ENCODE results near the gene ABCB8. TPM values are rescaled to one million over a fixed set of nuclear protein-coding genes. Genes with fewer than 3 reads are reported as not detected.
A peak's percentile ranks its signal among the peaks of the same experiment; 100 is the strongest.

The ABCB8 gene
- total RNA-seq, 1 donor from 2014 or later: 28.3 TPM

GRCh38 chr7:151016505-151016904 is 11.7 kb upstream of the ABCB8 start:
- Histone ChIP-seq H3K9me3 (replicated peaks) (no peaks in the 10 kb centered on the region), H3K27me3 (ENCODE audit: low read depth) (peaks cover 72% of the 10 kb centered on the region), H3K4me1 (peaks cover 53% of the 10 kb centered on the region), H3K27ac (replicated peaks) (no peak overlapping the region), H3K36me3 (no peaks in the 10 kb centered on the region), H3K4me3 (no peak overlapping the region)
- intact Hi-C loops (cut with micrococcal nuclease): no loop called here
- TF ChIP-seq, protein P1, sequence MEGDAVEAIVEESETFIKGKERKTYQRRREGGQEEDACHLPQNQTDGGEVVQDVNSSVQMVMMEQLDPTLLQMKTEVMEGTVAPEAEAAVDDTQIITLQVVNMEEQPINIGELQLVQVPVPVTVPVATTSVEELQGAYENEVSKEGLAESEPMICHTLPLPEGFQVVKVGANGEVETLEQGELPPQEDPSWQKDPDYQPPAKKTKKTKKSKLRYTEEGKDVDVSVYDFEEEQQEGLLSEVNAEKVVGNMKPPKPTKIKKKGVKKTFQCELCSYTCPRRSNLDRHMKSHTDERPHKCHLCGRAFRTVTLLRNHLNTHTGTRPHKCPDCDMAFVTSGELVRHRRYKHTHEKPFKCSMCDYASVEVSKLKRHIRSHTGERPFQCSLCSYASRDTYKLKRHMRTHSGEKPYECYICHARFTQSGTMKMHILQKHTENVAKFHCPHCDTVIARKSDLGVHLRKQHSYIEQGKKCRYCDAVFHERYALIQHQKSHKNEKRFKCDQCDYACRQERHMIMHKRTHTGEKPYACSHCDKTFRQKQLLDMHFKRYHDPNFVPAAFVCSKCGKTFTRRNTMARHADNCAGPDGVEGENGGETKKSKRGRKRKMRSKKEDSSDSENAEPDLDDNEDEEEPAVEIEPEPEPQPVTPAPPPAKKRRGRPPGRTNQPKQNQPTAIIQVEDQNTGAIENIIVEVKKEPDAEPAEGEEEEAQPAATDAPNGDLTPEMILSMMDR (IDR thresholded peaks at IDR 0.05; ENCODE audit: borderline replicate concordance): no peak
- DNase-seq: no peak

GRCh38 chr7:151016942-151017341 is 11.3 kb upstream of the ABCB8 start:
- intact Hi-C loops (cut with micrococcal nuclease): no loop called here
- H3K9me3 ChIP-seq (replicated peaks): no peaks in the 10 kb centered on the region
- DNase-seq: no peak
- no peaks in the 10 kb centered on the region for H3K36me3 ChIP-seq
- TF ChIP-seq, protein P1 (IDR thresholded peaks at IDR 0.05; ENCODE audit: borderline replicate concordance): no peak
- no peak overlapping the region for H3K27ac ChIP-seq (replicated peaks)
- H3K27me3 ChIP-seq (ENCODE audit: low read depth): peaks cover 75% of the 10 kb centered on the region
- H3K4me1 ChIP-seq: peaks cover 51% of the 10 kb centered on the region
- H3K4me3 ChIP-seq: no peak overlapping the region

DNA sequence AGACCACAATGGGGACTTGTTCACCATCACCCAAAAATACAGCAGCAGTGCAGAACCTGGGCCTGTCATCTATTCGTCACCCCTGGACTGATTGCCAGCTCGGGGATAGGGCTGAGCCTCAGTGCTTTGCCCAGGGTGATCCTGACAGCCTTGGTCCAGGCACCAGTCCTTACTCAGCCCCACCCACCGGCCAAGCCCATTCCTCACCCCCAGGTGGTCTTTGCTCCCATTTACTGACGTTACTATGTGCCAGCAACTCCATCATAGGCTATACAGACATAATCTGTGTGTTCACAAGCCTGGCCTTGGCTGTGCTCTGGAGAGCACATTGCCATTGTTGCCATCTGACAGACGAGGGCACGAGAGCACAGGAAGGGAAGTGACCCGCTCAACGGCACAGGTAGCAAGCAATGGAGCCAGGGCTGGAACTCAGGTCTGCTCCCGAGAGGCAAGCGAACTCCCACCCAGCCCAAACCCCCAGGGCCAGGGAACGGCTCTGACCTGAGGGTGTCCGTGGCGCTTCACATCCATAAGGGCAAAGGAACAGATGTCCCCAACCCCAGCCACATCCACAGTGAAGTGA is 10.8 kb upstream of the ABCB8 start:
- Histone ChIP-seq H3K4me1 (peaks cover 46% of the 10 kb centered on the region), H3K27me3 (ENCODE audit: low read depth) (peaks cover 73% of the 10 kb centered on the region), H3K36me3 (no peaks in the 10 kb centered on the region), H3K4me3 (no peak overlapping the region), H3K27ac (replicated peaks) (no peak overlapping the region), H3K9me3 (replicated peaks) (no peaks in the 10 kb centered on the region)
- DNase-seq: no peak
- TF ChIP-seq, protein P1 (IDR thresholded peaks at IDR 0.05; ENCODE audit: borderline replicate concordance): no peak
- intact Hi-C loops (cut with micrococcal nuclease): no loop called here

DNA sequence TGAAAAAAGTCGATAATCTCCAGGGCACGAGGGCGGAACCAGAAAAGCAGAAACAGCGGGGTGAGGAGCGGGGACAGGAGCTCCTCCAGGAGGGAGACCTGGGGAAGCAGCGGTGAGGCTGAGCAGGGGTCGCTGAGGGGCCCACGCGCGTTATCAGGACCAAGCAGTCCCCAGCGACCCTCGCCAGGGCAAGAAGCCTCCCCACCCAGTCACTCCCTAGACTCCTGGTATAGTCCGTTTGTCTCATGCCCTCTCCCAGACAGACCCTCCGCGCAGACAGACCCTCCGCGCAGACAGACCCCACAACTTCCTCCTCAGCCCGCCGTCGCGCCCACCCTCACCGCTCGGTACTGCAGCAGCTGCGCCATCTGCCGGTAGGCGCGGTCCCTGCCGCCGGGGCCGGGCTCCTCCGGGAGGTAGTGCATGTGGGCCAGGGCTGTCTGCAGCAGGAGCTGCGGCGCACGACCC is 10.3 kb upstream of the ABCB8 start:
- Histone ChIP-seq H3K27me3 (ENCODE audit: low read depth) (peaks cover 74% of the 10 kb centered on the region), H3K4me1 (peaks cover 40% of the 10 kb centered on the region), H3K36me3 (no peaks in the 10 kb centered on the region), H3K4me3 (peak overlapping the region; percentile 49), H3K9me3 (replicated peaks) (no peaks in the 10 kb centered on the region), H3K27ac (replicated peaks) (no peak overlapping the region)
- intact Hi-C loops (cut with micrococcal nuclease): no loop called here
- peak; percentile 67 for DNase-seq
- TF ChIP-seq, protein P1 (IDR thresholded peaks at IDR 0.05; ENCODE audit: borderline replicate concordance): peak; percentile 95

- H3K27ac ChIP-seq (replicated peaks): no peak overlapping the region
- no peaks in the 10 kb centered on the region for H3K36me3 ChIP-seq
- peak overlapping the region; percentile 49 for H3K4me3 ChIP-seq
- intact Hi-C loops (cut with micrococcal nuclease): no loop called here
- H3K9me3 ChIP-seq (replicated peaks): no peaks in the 10 kb centered on the region
- TF ChIP-seq, protein P1 (IDR thresholded peaks at IDR 0.05; ENCODE audit: borderline replicate concordance): no peak
- peaks cover 74% of the 10 kb centered on the region for H3K27me3 ChIP-seq (ENCODE audit: low read depth)
- peaks cover 35% of the 10 kb centered on the region for H3K4me1 ChIP-seq
- DNase-seq: no peak
Observed at GRCh38 chr7:151018421-151019129, 9.7 kb upstream of the ABCB8 start.

Measured in left ventricle myocardium inferior (tissue), 1 donor.